GM10248 (cell line): ENCODE data around the gene MAPKAP1.

Experiments
- CTCF ChIA-PET: fragments of 300-600 bp; sonication (Branson Sonifier 250); formaldehyde crosslinking; extraction: SDS; loops from one replicate; lab custom pipeline; 2021; ENCODE audit warnings: antibody characterized with exemption; lab: Yijun Ruan, JAX
- POLR2A ChIA-PET: fragments of 350-650 bp; sonication (Branson Sonifier 250); formaldehyde crosslinking; extraction: SDS; loops from one replicate; lab custom pipeline; 2020; ENCODE audit warnings: antibody characterized with exemption; lab: Yijun Ruan, JAX
- DNase-seq: peaks from one replicate; pipeline ENCODE4 v3.0.0; 2012; ENCODE audit errors: extremely low spot score
- CTCF ChIP-seq: IDR thresholded peaks from 2 replicates; pipeline ENCODE4 v1.5.1; 2012; ENCODE audit warnings: mild to moderate bottlenecking, low read depth; ENCODE audit errors: extremely low read depth, missing control alignments, control extremely low read depth

MAPKAP1 gene

GRCh38 chr9:125630436-125630835 lies 76.6 kb downstream of the MAPKAP1 start:
- ChIA-PET CTCF (interaction anchor here (0.8 to 2.7 kb wide), 8 partner anchors 11 to 222 kb away, joined by 3 to 18 read pairs (median 4); no protein-coding TSS in a partner anchor), POLR2A (no interaction called here)
- no peak for TF ChIP-seq CTCF
- no peak for DNase-seq

GRCh38 chr9:125629446-125629845 lies 77.6 kb downstream of the MAPKAP1 start:
- no peak for TF ChIP-seq CTCF
- no peak for DNase-seq
- ChIA-PET POLR2A (interaction anchor here (0.6 kb wide), 1 partner anchor 195 kb away, joined by 4 read pairs; no protein-coding TSS in a partner anchor), CTCF (interaction anchor here (1.3 to 2.7 kb wide), 4 partner anchors 10 to 221 kb away, joined by 3 to 18 read pairs (median 9); no protein-coding TSS in a partner anchor)

- DNase-seq, result no peak
- ChIA-PET POLR2A (no interaction called here), CTCF (no interaction called here)
- no peak for TF ChIP-seq CTCF
These were observed 80.8 kb downstream of the MAPKAP1 start for GRCh38 chr9:125626187-125626586.

- ChIA-PET CTCF (interaction anchor here (3.5 kb wide), 1 partner anchor 9 kb away, joined by 13 read pairs; no protein-coding TSS in a partner anchor), POLR2A (no interaction called here)
- TF ChIP-seq CTCF, result no peak
- no peak for DNase-seq
These were observed 85.8 kb downstream of the MAPKAP1 start for GRCh38 chr9:125621170-125621569.

- ChIA-PET POLR2A (no interaction called here), CTCF (interaction anchor here (3.5 kb wide), 1 partner anchor 10 kb away, joined by 13 read pairs; no protein-coding TSS in a partner anchor)
- no peak for DNase-seq
- TF ChIP-seq CTCF, result no peak
These were observed 86.8 kb downstream of the MAPKAP1 start for GRCh38 chr9:125620216-125620615.

GRCh38 chr9:125617087-125617486 lies 89.9 kb downstream of the MAPKAP1 start:
- TF ChIP-seq CTCF, result no peak
- POLR2A ChIA-PET, result no interaction called here
- no peak for DNase-seq
- CTCF ChIA-PET, result interaction anchor here (1.6 to 2.5 kb wide), 2 partner anchors 8 to 31 kb away, joined by 4 to 8 read pairs; no protein-coding TSS in a partner anchor
